Esophagus muscularis mucosa (tissue), 4 donors: ENCODE measurements around the gene GFPT2.

ENCODE experiments used
- CTCF ChIP-seq, 3 experiments: fragments of 200-600 bp in 2 of 3; fragments of 450-650 bp in 1 of 3; sonication (generic) in 2 of 3; IDR thresholded peaks; one replicate each; pipeline ENCODE4 v1.5.1; 2017 to 2019; ENCODE audit warnings: antibody characterized with exemption in 3 of 3, mild to moderate bottlenecking in 2 of 3, moderate library complexity in 1 of 3
- EP300 ChIP-seq: sonication (generic); formaldehyde crosslinking; IDR thresholded peaks from one replicate; pipeline ENCODE4 v1.6.1; 2017; ENCODE audit warnings: antibody characterized with exemption
- POLR2A ChIP-seq: fragments of 450-650 bp; IDR thresholded peaks from one replicate; pipeline ENCODE4 v1.6.1; 2017; ENCODE audit warnings: antibody characterized with exemption, moderate library complexity, mild to moderate bottlenecking, low read depth
- POLR2AphosphoS5 ChIP-seq, 2 donors: sonication (generic); formaldehyde crosslinking; IDR thresholded peaks; one replicate each; pipeline ENCODE4 v1.6.1; 2017; ENCODE audit warnings: antibody characterized with exemption in 2 of 2

DNA sequence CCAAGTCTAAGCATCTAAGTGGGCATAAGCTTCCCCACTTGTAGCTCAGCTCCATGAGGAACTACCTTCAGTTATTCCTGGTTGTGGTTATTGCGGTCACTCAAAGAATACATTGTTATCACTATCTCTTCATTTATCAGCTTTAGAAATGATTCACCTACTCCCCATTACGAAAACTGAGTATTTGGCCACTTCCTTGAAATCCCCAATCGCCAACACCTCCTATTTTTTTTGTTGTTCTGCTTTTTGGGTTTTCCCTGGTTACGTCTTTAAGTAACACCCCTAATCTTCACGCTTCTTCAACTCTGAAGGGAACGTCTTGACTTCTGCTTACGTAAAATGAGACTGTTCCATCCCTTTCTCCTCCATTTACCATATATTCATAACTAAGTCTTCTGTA is 81.9 kb downstream of the GFPT2 start:
- TF ChIP-seq CTCF (IDR thresholded peaks at IDR 0.05) (no peak), POLR2A (no peak), POLR2AphosphoS5 (IDR thresholded peaks at IDR 0.05) (no peak), EP300 (no peak)
